HG02759 (cell line): ENCODE measurements around the gene KCNIP4.

Source experiments
- ATAC-seq: cut with Tn5 transposase; IDR thresholded peaks from one replicate; pipeline ENCODE4 v1.9.1; 2021; ENCODE audit warnings: mild to moderate bottlenecking, moderate library complexity; ENCODE audit not compliant: unreplicated experiment

Gene KCNIP4

GRCh38 chr4:21211846-21212245 is 736.7 kb downstream of the KCNIP4 start:
- ATAC-seq: no peak

GRCh38 chr4:21209860-21210259 is 738.7 kb downstream of the KCNIP4 start:
- ATAC-seq: no peak

DNA sequence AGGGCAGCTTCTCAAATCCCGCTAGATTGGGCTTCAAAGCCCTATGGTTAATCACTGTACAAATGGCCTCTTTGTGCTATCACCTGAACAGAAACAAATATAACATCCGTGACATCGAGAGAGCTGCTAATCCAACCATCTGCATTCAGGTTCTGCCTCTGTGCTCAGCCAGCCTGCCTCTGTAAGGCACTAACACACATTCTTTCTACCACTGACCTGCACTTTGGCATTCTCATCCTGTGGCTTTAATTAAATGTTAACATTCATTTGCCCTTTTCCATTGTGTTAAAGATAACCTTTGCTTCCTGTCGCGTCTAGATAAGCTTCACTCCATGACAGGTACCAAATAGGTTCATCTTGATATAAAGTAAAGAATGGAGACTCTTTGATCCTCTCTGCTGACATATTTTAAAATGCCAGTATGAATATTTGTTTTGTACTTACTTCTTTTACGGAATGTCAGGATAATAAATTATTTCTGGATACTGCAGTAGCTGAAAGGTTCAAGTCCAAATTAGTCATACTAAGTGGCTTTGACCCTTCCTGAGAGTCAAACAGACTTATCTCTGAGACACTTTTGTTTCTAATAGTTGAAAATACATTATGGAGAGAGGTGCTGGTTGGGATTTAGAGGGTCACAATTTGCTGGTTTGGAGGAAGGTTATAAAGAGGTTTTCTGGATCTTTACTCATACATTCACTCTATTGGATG is 742.6 kb downstream of the KCNIP4 start:
- no peak for ATAC-seq

DNA sequence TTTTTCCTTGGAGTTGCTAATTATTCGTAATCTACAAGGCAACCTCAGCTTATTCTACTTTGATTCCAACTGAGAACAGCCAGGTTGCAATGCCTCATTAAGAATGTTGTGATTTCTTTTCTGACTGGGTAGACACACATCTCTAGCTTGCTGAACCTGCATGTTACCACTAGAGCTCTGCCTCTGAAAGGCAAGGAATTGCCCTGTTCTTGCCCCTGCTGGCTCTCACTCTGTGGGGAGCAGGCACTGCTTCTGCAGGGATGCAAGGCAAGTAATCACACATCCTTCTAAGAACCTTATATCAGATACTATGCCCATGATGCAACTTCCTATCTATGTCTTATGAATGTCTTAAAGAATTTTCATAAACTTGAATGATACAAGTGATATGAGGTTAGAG is 745.2 kb downstream of the KCNIP4 start:
- ATAC-seq: no peak

DNA sequence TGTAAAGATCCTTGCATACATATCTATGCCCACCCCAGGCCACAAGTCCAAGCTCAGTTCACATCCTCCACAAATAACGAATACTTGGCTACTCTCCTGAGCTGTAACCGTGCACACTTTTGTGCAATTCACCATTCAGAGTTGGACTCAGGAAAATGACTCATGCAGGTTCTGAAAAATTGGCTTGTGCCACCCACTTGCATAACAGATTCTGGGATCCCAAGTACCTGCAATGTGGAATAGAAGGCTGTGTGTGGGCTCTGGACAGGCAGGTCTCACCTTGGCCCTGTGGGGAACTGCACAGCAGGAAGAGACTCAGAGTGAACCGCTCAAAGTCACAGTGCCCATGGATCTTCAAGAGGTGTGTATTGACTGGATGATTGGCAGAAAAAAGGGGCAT is 745.6 kb downstream of the KCNIP4 start:
- ATAC-seq: no peak

DNA sequence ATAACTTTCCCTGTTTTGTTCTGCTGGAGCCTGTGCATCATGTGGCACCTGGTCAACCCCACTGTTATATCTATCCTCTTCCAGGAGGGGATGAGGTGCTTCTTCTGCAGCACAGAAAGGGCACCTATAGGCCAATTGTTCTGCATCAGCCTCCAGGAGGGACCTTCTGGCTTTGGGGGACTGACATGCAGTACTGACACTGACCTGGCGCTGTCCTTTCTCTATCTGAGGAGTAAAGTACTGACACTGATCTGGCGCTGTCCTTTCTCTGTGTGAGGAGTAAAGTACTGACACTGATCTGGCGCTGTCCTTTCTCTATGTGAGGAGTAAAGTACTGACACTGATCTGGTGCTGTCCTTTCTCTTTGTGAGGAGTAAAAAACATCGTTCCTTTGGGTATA is 749.9 kb downstream of the KCNIP4 start:
- ATAC-seq: no peak

- no peak for ATAC-seq
These were observed 752.9 kb downstream of the KCNIP4 start for GRCh38 chr4:21195682-21196081.

DNA sequence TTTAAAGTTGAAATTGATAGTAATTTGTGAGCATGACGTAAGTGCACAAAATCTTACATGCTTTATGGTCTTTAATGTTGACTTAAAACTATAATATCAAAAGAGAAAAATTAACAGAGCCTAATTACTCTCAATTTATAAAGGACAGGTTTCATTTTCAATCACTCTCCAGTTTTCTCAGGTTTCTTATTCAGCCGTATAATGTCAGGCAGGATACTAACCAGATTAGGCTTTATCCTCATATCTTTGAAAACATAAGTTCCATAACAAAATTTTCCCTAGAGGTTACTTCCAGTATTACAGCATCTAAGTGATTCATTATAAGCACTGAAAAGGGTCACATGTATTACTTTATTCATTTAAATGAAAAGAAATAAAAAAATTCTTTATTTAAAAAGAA is 756.2 kb downstream of the KCNIP4 start:
- ATAC-seq: no peak

DNA sequence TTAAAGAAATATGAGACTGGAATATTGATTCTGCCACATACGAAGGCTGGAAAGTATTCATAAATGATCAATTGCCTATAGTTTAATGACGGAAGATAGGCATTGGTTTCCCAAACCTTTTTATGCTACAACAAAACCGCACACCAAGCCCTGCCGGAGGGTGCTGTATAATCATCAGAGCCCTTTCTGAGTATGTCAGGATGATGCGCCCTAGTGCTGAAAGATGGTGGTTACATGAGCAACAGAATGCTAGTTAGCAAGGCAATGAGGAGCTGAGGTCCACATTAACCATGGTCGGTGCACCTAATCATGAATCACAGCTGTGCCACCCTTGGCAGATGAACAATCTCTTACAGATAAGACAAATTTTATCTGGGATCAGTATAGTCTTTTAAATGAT is 757.3 kb downstream of the KCNIP4 start:
- no peak for ATAC-seq

- ATAC-seq: no peak
These were observed 763.8 kb downstream of the KCNIP4 start for GRCh38 chr4:21184788-21185187.

DNA sequence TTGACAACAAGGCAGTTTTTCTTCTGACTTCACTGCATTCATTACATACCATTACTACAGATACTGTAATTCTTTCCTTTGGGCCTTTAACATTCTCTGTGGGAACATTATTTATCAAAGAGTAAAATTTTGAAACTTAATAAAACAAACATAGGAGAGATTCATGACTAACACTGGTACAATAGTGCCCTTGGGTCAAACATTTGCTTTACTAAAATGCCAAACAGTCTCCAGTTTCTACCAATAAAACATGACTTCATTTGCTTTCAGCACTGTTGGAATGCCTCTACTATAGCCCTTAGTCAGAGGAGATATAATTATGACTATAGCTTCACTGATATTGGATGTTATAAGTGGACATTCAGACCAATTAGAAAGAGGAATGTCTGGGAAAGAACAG is 766.9 kb downstream of the KCNIP4 start:
- no peak for ATAC-seq

GRCh38 chr4:21177871-21178270 is 770.7 kb downstream of the KCNIP4 start:
- ATAC-seq: no peak

DNA sequence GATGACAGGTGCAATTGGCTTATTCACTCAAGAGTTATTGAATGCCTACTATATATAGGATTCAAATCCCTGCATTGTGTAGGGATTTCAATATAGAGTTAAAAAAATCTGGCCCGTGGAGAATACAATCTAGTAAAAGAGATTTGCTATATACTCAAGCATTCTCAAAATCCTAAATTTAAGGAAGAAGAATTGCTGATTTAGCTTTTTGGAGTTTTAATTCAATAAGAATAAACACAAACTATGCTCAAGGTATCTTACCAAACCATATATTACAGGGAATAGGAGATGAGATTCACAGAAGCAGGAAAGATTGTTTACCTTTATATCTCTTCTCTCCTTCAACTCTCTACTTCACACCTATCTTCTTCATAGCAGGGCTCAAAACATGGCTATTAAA is 771.5 kb downstream of the KCNIP4 start:
- no peak for ATAC-seq

- no peak for ATAC-seq
These were observed 780.9 kb downstream of the KCNIP4 start for GRCh38 chr4:21167711-21168110.

GRCh38 chr4:21155367-21155766 is 793.2 kb downstream of the KCNIP4 start:
- no peak for ATAC-seq

GRCh38 chr4:21139327-21139726 is 809.2 kb downstream of the KCNIP4 start:
- ATAC-seq: no peak

DNA sequence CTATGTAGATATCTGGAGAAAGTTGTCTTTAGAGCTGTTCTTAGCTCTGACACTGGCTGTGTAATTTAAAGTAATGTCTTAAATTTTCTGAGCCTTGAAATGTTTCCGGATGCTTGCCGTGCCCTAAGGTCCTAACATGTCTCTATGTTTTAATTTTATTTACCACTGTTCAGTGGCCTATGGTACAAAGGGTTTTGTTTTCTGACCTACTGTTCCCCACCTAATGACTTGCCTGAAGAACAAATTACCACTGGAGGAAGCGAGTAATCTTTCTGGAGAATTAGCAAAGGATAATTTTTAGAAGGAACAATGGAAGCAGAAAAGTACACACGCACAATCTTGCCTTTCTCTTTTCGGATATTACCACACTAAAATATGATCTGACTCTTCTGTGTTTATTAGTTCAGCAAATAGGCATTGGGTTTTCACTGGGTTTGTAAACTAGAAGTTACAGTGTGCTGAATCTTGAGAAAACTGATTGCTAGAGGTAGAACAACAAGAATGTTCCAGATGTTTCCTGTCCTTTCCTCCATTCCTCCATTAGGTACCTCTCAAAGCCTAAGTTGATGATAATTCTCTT is 812.4 kb downstream of the KCNIP4 start:
- ATAC-seq: no peak

GRCh38 chr4:21134994-21135393 is 813.6 kb downstream of the KCNIP4 start:
- ATAC-seq: no peak

DNA sequence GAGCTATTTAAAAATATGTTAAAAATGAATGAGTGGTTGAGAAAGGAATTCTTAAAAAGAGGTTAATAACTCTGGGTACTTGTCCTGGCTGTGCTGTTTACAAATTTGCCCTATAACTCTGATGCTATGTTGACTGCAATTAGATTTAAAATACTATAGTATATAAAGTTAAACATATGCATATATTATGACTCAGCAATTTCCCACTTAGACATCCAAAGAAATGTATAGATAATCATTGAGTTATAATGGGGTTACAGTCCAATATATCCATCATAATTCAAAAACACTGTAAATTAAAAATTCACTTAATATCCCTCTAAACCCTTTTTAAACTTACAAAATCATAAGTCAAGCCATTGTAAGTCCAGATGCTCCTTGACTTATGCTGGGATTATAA is 818.0 kb downstream of the KCNIP4 start:
- ATAC-seq: no peak

DNA sequence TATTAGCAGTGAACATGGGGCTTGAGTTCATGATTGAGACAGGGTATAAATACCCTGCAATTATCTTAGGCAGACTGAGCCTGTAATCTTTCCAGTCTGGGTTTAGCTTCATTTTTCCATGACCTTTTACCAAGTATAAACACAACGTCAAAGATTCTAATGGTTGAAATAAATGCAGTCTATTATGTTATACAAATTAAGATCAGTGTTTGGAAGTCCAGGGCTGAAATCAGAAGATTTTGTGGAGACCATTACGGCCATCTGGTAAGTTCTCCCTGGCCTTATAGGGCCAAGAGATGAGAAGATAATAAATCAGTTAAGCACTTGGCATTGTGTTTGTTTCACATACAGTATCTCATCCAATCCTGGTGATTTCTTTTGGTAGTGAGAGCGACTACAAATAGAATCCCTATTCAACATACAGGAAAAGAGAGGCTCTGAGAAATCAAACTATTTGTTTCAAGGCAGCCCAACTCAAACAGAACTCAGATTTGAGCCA is 822.5 kb downstream of the KCNIP4 start:
- no peak for ATAC-seq

DNA sequence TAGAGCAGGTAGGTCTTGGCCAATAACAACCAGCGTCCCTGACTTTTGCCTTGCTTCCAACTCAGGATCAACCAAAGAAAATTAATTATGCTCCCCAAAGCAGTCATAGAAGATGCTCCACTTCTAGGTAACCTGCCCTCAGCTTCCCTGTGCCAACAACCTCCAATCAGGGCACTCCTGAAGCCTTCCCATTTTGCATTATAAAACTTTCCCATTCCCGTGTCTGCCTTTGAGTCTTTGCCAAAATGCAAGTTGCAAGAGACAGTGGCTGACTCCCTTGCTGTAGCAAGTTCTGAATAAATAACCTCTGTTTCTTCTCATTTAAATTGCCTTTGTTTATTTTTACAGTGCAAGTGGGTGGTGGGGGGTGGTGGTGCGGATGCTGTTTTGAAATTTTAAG is 830.3 kb downstream of the KCNIP4 start:
- ATAC-seq: no peak

DNA sequence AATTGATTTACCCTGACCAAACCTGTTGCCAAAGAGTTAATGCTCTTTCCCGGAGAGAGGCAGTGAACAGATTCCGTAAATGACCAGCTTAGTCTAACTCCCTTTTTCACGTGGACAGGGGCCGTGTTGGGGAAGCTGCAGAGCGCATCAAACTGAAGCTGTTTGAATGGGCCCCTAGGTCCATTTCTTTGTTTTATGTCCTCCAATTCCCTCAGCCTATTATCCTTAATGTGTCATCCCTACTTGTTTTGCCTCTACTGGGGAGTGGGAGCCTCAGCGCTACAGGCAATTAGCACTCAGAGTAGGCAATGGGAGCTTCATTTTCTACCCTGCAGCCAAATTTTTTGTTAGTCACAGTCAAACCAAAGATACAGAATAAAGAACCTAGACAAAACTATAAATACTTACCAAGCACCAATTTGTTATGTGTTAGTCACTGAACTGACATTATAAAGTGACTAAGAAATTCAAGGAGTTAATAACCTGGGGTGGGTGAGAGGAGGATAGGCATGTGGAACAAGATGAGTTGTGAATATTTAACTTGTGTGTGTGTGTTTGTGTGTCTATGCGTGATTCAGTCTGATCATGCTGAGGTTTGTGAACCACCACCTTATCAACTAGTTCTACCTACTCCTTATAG is 830.9 kb downstream of the KCNIP4 start:
- ATAC-seq: no peak
